H1 (cell line): ENCODE data around the gene COX7A2. TPM values are rescaled to one million over a fixed set of nuclear protein-coding genes. Genes with fewer than 3 reads are reported as not detected.
A peak's percentile ranks its signal among the peaks of the same experiment; 100 is the strongest.

Source experiments
- CBX8 ChIP-seq: fragments of 300-800, 300-1000 bp; sonication (generic); IDR thresholded peaks from 2 replicates; pipeline ENCODE4 v1.7.1; 2016; ENCODE audit warnings: low read depth, low read length, borderline replicate concordance
- TEAD4 ChIP-seq: IDR thresholded peaks from 2 replicates; pipeline ENCODE4 v1.6.1; 2012; ENCODE audit warnings: low read depth, low read length, inconsistent platforms, mixed read lengths
- polyA plus RNA-seq, 7 experiments: library from polyadenylated mRNA; depleted of rRNA in 3 of 7; stranded (reverse) in 5 of 7; unstranded in 2 of 7; fragments of >200 nt in 5 of 7; fragments of 200-250 nt in 2 of 7; gene quantifications; 1 replicate in 5 of 7; 2 replicates in 1 of 7; 4 replicates in 1 of 7; pipeline versions ENCODE4 v1.2.1 to v1.2.3, GENCODE V29; 2011 to 2013; ENCODE audit warnings: missing spikeins in 2 of 7, mixed read lengths in 2 of 7
- total RNA-seq: library from RNA; stranded (reverse); fragmentation: NEBNext Ultra II Directional; extraction: Animal tissue kit (Norgen Biotek cat#: 25700); gene quantifications from 2 replicates; pipeline ENCODE4 v1.2.1, GENCODE V29; 2021

Gene COX7A2
- total and polyA plus RNA-seq, 2 of the 8 experiments (the other 6 are each of a cell fraction or from before 2014, with no cell fraction given), result 262 to 468 TPM

- TF ChIP-seq CBX8 (no peak), TEAD4 (peak; percentile 45; the same call in 1 of the 2 replicates)
Measured at GRCh38 chr6:75230484-75231325, 12.9 kb downstream of the COX7A2 start (continued).
